ENCODE measurements around the gene C8A.

DNA sequence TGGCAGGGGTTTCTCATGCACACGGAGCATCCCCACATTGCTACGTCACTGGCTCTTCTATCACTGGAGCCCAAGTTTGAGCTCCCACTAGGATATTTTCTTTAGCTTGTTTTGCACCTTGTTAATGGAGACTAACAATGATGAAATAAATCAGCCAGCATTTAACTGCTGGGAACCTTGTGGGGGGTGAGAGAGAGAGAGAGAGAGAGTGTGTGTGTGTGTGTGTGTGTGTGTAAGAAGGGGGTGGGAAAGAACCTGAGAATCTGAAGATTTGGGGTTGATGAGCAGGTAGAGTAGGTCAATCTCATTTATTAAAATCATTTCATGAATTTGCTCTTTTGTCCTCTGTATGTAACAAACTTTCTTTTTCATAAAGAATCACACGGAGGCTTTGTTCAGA is 110.6 kb downstream of the C8A start:
- TF ChIP-seq RAD21 (IDR thresholded peaks at IDR 0.05) (no peak), SP1 (IDR thresholded peaks at IDR 0.05) (no peak)
- TF ChIP-seq, protein P1, sequence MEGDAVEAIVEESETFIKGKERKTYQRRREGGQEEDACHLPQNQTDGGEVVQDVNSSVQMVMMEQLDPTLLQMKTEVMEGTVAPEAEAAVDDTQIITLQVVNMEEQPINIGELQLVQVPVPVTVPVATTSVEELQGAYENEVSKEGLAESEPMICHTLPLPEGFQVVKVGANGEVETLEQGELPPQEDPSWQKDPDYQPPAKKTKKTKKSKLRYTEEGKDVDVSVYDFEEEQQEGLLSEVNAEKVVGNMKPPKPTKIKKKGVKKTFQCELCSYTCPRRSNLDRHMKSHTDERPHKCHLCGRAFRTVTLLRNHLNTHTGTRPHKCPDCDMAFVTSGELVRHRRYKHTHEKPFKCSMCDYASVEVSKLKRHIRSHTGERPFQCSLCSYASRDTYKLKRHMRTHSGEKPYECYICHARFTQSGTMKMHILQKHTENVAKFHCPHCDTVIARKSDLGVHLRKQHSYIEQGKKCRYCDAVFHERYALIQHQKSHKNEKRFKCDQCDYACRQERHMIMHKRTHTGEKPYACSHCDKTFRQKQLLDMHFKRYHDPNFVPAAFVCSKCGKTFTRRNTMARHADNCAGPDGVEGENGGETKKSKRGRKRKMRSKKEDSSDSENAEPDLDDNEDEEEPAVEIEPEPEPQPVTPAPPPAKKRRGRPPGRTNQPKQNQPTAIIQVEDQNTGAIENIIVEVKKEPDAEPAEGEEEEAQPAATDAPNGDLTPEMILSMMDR (IDR thresholded peaks at IDR 0.05; ENCODE audit: low read depth, low read length, missing input control): no peak
